ENCODE results near the gene NCKAP5.

The NCKAP5 gene

GRCh38 chr2:133204421-133204820 lies 363.8 kb downstream of the NCKAP5 start:
- no peak for DNase-seq (ENCODE audit: low read depth)

- no peak for DNase-seq (ENCODE audit: low read depth)
These were observed 367.4 kb downstream of the NCKAP5 start for GRCh38 chr2:133200684-133201421.

- no peak for DNase-seq (ENCODE audit: low read depth)
These were observed 369.6 kb downstream of the NCKAP5 start for GRCh38 chr2:133198678-133199077.

- no peak for DNase-seq (ENCODE audit: low read depth)
These were observed 371.1 kb downstream of the NCKAP5 start for GRCh38 chr2:133197156-133197555.

- DNase-seq (ENCODE audit: low read depth), result no peak
These were observed 373.4 kb downstream of the NCKAP5 start for GRCh38 chr2:133194777-133195335.

- DNase-seq (ENCODE audit: low read depth), result no peak
These were observed 374.0 kb downstream of the NCKAP5 start for GRCh38 chr2:133194362-133194655.

- no peak for DNase-seq (ENCODE audit: low read depth)
These were observed 374.5 kb downstream of the NCKAP5 start for GRCh38 chr2:133193544-133194361.

- DNase-seq (ENCODE audit: low read depth), result no peak
These were observed 376.2 kb downstream of the NCKAP5 start for GRCh38 chr2:133192028-133192427.

GRCh38 chr2:133177196-133177595 lies 391.1 kb downstream of the NCKAP5 start:
- DNase-seq (ENCODE audit: low read depth), result no peak

- DNase-seq (ENCODE audit: low read depth), result no peak
These were observed 392.3 kb downstream of the NCKAP5 start for GRCh38 chr2:133175926-133176325.

GRCh38 chr2:133173224-133173623 lies 395.0 kb downstream of the NCKAP5 start:
- DNase-seq (ENCODE audit: low read depth), result no peak

- DNase-seq (ENCODE audit: low read depth), result no peak
These were observed 396.8 kb downstream of the NCKAP5 start for GRCh38 chr2:133171393-133172004.

- DNase-seq (ENCODE audit: low read depth), result no peak
These were observed 398.9 kb downstream of the NCKAP5 start for GRCh38 chr2:133169274-133169912.

- DNase-seq (ENCODE audit: low read depth), result no peak
These were observed 400.3 kb downstream of the NCKAP5 start for GRCh38 chr2:133167990-133168389.

GRCh38 chr2:133167223-133167622 lies 401.0 kb downstream of the NCKAP5 start:
- DNase-seq (ENCODE audit: low read depth), result no peak

GRCh38 chr2:133166031-133166430 lies 402.2 kb downstream of the NCKAP5 start:
- DNase-seq (ENCODE audit: low read depth), result no peak

- no peak for DNase-seq (ENCODE audit: low read depth)
These were observed 405.2 kb downstream of the NCKAP5 start for GRCh38 chr2:133163111-133163510.

GRCh38 chr2:133158442-133158841 lies 409.8 kb downstream of the NCKAP5 start:
- no peak for DNase-seq (ENCODE audit: low read depth)

- no peak for DNase-seq (ENCODE audit: low read depth)
These were observed 410.2 kb downstream of the NCKAP5 start for GRCh38 chr2:133158024-133158423.

GRCh38 chr2:133157141-133157540 lies 411.1 kb downstream of the NCKAP5 start:
- no peak for DNase-seq (ENCODE audit: low read depth)

GRCh38 chr2:133152801-133153200 lies 415.5 kb downstream of the NCKAP5 start:
- no peak for DNase-seq (ENCODE audit: low read depth)

- no peak for DNase-seq (ENCODE audit: low read depth)
These were observed 420.1 kb downstream of the NCKAP5 start for GRCh38 chr2:133148187-133148586.
